H9 (cell line): ENCODE data around the gene CENPP. TPM values are rescaled to one million over a fixed set of nuclear protein-coding genes. Genes with fewer than 3 reads are reported as not detected.

Experiments
- DNase-seq: peaks from one replicate; pipeline ENCODE4 v3.0.0-alpha.2; 2017
- H2AFZ ChIP-seq: one replicate; pipeline ENCODE4 v1.6.1; 2013; ENCODE audit warnings: mild to moderate bottlenecking, low read length, control low read depth, moderate library complexity
- H2AK5ac ChIP-seq: 2 replicates; pipeline ENCODE4 v1.6.1; 2013; ENCODE audit warnings: low read length, control low read depth, mixed read lengths; ENCODE audit not compliant: insufficient read length
- H2BK120ac ChIP-seq: one replicate; pipeline ENCODE4 v1.6.1; 2013; ENCODE audit warnings: low read depth, mild to moderate bottlenecking, low read length, control low read depth, inconsistent platforms; ENCODE audit not compliant: poor library complexity, severe bottlenecking
- H2BK12ac ChIP-seq: 2 replicates; pipeline ENCODE4 v1.6.1; 2013; ENCODE audit warnings: low read length, control low read depth, mixed read lengths, low read depth; ENCODE audit not compliant: insufficient read length
- H2BK15ac ChIP-seq: 2 replicates; pipeline ENCODE4 v1.6.1; 2013; ENCODE audit warnings: low read depth, low read length, control low read depth
- H2BK20ac ChIP-seq: one replicate; pipeline ENCODE4 v1.6.1; 2013; ENCODE audit warnings: low read depth, mild to moderate bottlenecking, low read length, control low read depth, inconsistent platforms; ENCODE audit not compliant: poor library complexity, severe bottlenecking
- H2BK5ac ChIP-seq: 2 replicates; pipeline ENCODE4 v1.6.1; 2013; ENCODE audit warnings: low read length, control low read depth, mixed read lengths; ENCODE audit not compliant: insufficient read length
- H3K14ac ChIP-seq: 2 replicates; pipeline ENCODE4 v1.6.1; 2013; ENCODE audit warnings: low read length, control low read depth; ENCODE audit not compliant: insufficient read depth
- H3K18ac ChIP-seq: 2 replicates; pipeline ENCODE4 v1.6.1; 2013; ENCODE audit warnings: low read depth, mild to moderate bottlenecking, mixed read lengths, low read length, control low read depth; ENCODE audit not compliant: insufficient read length
- H3K23ac ChIP-seq: 2 replicates; pipeline ENCODE4 v1.6.1; 2013; ENCODE audit warnings: low read length, control low read depth, mixed read lengths, low read depth; ENCODE audit not compliant: insufficient read length
- H3K23me2 ChIP-seq: 2 replicates; pipeline ENCODE4 v1.6.1; 2013; ENCODE audit warnings: low read depth, mild to moderate bottlenecking, mixed read lengths, low read length, control low read depth; ENCODE audit not compliant: insufficient read length, poor library complexity, severe bottlenecking
- H3K27ac ChIP-seq: 2 replicates; pipeline ENCODE4 v1.5.1; 2013; ENCODE audit warnings: low read length, control low read depth, mixed read lengths, low read depth; ENCODE audit not compliant: insufficient read length
- H3K27me3 ChIP-seq: 2 replicates; pipeline ENCODE4 v1.6.1; 2013; ENCODE audit warnings: low read length, control low read depth, inconsistent platforms; ENCODE audit not compliant: insufficient read depth
- H3K4ac ChIP-seq: 2 replicates; pipeline ENCODE4 v1.6.1; 2013; ENCODE audit warnings: low read depth, mild to moderate bottlenecking, control low read depth, inconsistent platforms, low read length, moderate library complexity
- H3K4me1 ChIP-seq: 2 replicates; pipeline ENCODE4 v1.6.1; 2013; ENCODE audit warnings: low read length, control low read depth, inconsistent platforms; ENCODE audit not compliant: insufficient read depth
- H3K4me2 ChIP-seq: 2 replicates; pipeline ENCODE4 v1.6.1; 2013; ENCODE audit warnings: low read length, control low read depth, mixed read lengths; ENCODE audit not compliant: insufficient read length, insufficient read depth
- H3K56ac ChIP-seq: 2 replicates; pipeline ENCODE4 v1.6.1; 2013; ENCODE audit warnings: low read depth, mild to moderate bottlenecking, mixed read lengths, low read length, control low read depth; ENCODE audit not compliant: insufficient read length
- H3K79me1 ChIP-seq: 2 replicates; pipeline ENCODE4 v1.6.1; 2013; ENCODE audit warnings: low read depth, mild to moderate bottlenecking, moderate library complexity, low read length, control low read depth, inconsistent platforms; ENCODE audit not compliant: insufficient read depth, poor library complexity, severe bottlenecking
- H3K79me2 ChIP-seq: 2 replicates; pipeline ENCODE4 v1.6.1; 2013; ENCODE audit warnings: low read length, control low read depth, inconsistent platforms; ENCODE audit not compliant: insufficient read depth
- H3K9ac ChIP-seq: 2 replicates; pipeline ENCODE4 v1.6.1; 2013; ENCODE audit warnings: low read length, control low read depth, mixed read lengths; ENCODE audit not compliant: insufficient read length; ENCODE audit errors: extremely low read depth
- H3K9me3 ChIP-seq: one replicate; pipeline ENCODE4 v1.6.1; 2013; ENCODE audit warnings: low read depth, low read length, inconsistent platforms; ENCODE audit not compliant: control insufficient read depth
- H3T11ph ChIP-seq: one replicate; pipeline ENCODE4 v1.6.1; 2013; ENCODE audit warnings: mild to moderate bottlenecking, low read length, control low read depth, inconsistent platforms
- H4K20me1 ChIP-seq: one replicate; pipeline ENCODE4 v1.6.1; 2013; ENCODE audit not compliant: control insufficient read depth, insufficient read length, insufficient read depth
- H4K5ac ChIP-seq: 2 replicates; pipeline ENCODE4 v1.6.1; 2013; ENCODE audit warnings: low read depth, mild to moderate bottlenecking, mixed read lengths, low read length, control low read depth; ENCODE audit not compliant: insufficient read length
- H4K8ac ChIP-seq: replicated peaks from 2 replicates; pipeline ENCODE4 v1.6.1; 2013; ENCODE audit warnings: low read length, control low read depth, mixed read lengths, low read depth; ENCODE audit not compliant: insufficient read length
- H4K91ac ChIP-seq: 2 replicates; pipeline ENCODE4 v1.6.1; 2013; ENCODE audit warnings: low read depth, mild to moderate bottlenecking, moderate library complexity, mixed read lengths, low read length, control low read depth; ENCODE audit not compliant: insufficient read length
- H3K27ac Mint-ChIP-seq, 3 experiments: 2 replicates in 2 of 3; 3 replicates in 1 of 3; pipeline ENCODE4 v1.8.0; 2020 to 2021; ENCODE audit warnings: mixed read lengths in 3 of 3, mild to moderate bottlenecking in 1 of 3, moderate library complexity in 1 of 3
- H3K27me3 Mint-ChIP-seq: 2 replicates; pipeline ENCODE4 v1.8.0; 2021; ENCODE audit warnings: low read depth, mild to moderate bottlenecking, moderate library complexity, mixed read lengths
- H3K36me3 Mint-ChIP-seq, 3 experiments: 2 replicates in 2 of 3; 3 replicates in 1 of 3; pipeline ENCODE4 v1.8.0; 2020 to 2021; ENCODE audit warnings: low read depth in 3 of 3, mixed read lengths in 3 of 3; ENCODE audit not compliant: insufficient read depth in 1 of 3
- H3K4me1 Mint-ChIP-seq, 2 experiments: 2 replicates each; pipeline ENCODE4 v1.8.0; 2020; ENCODE audit warnings: mixed read lengths in 2 of 2
- H3K4me3 Mint-ChIP-seq, 2 experiments: 2 replicates in 1 of 2; 3 replicates in 1 of 2; pipeline ENCODE4 v1.8.0; 2020 to 2021; ENCODE audit warnings: mild to moderate bottlenecking in 2 of 2, mixed read lengths in 2 of 2, moderate library complexity in 1 of 2
- H3K9me3 Mint-ChIP-seq, 2 experiments: 2 replicates in 1 of 2; 3 replicates in 1 of 2; pipeline ENCODE4 v1.8.0; 2020; ENCODE audit warnings: mild to moderate bottlenecking in 2 of 2, mixed read lengths in 2 of 2, moderate library complexity in 1 of 2
- WGBS: extraction: QIAGEN DNeasy Blood & Tissue Kit; methylation state at CpG from one replicate; pipeline ENCODE4 v1.1.7; 2013; ENCODE audit warnings: missing lambda C conversion rate, low lambda C conversion rate, mixed read lengths; ENCODE audit not compliant: insufficient read length; ENCODE audit errors: extremely low coverage; 5-methylcytosine and 5-hydroxymethylcytosine counted together
- total RNA-seq: library from RNA; stranded (reverse); gene quantifications from 2 replicates; pipeline ENCODE4 v1.2.1, GENCODE V29; 2021
- TF ChIP-seq, protein P1 (sequence below): fragments of 200-600 bp; sonication (generic); conservative IDR thresholded peaks from 3 replicates; pipeline ENCODE4 v1.8.0; 2021; ENCODE audit warnings: antibody characterized with exemption, mild to moderate bottlenecking

The CENPP gene
- total RNA-seq, 1 experiment from 2014 or later, result 9.1 TPM

DNA sequence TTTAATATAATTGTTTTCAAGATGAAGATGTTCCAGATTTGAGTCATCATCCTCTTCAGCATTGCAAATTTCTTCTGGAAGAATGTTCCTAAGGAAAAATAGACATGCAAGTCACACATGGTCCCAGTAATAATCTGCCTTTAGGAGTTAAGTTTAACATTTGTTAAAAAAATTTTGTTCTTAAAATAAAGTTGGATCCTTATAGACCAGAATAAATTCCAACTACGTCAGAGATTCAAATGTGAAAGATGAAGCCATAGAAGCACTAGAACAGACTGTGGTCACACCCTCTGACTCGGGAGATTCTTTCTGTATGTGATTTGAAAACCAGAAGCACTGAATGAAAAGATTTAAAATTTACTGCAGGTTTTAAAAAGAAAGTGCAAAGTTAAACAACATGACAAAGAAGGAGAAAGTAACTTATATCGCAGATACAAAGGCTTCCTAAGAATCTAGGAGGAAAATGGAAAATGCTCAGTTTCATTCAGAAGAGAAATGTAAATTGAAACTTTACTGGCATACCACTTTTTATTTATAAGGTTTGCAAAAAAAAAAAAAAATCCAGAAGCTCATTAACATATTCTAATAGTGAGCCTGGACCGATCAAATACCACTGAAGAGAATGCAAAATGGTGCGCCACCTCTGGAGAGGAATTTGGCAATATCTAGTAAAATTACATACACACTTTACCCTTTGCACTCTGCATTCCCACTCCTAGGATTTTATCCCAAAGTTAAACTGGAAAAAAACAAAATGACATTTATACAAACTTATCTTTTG, 170.8 kb downstream of the CENPP start:
- H3K9me3 ChIP-seq, result no peaks in the 10 kb centered on the region
- no peak overlapping the region for H2AFZ ChIP-seq
- H3K4me2 ChIP-seq, result no peak overlapping the region
- no peak overlapping the region for H2BK15ac ChIP-seq
- no peak overlapping the region for H4K5ac ChIP-seq
- Mint-ChIP-seq H3K36me3 (no peaks in the 10 kb centered on the region; a peak in 1 of 7 replicates), H3K4me3 (no peak overlapping the region), H3K4me1 (peaks cover 5 to 9% of the 10 kb centered on the region in 2 experiments), H3K27ac (no peak overlapping the region), H3K27me3 (no peaks in the 10 kb centered on the region), H3K9me3 (no peaks in the 10 kb centered on the region)
- no peak for DNase-seq
- no peak overlapping the region for H3K4ac ChIP-seq
- no peak overlapping the region for H2BK5ac ChIP-seq
- H2BK12ac ChIP-seq, result no peak overlapping the region
- H3K27me3 ChIP-seq, result no peaks in the 10 kb centered on the region
- no peak overlapping the region for H3K9ac ChIP-seq
- no peaks in the 10 kb centered on the region for H3K79me2 ChIP-seq
- no peaks in the 10 kb centered on the region for H3K23me2 ChIP-seq
- H2BK120ac ChIP-seq, result no peak overlapping the region
- H3K79me1 ChIP-seq, result no peaks in the 10 kb centered on the region
- no peak overlapping the region for H4K91ac ChIP-seq
- H3K14ac ChIP-seq, result no peak overlapping the region
- H3K18ac ChIP-seq, result no peak overlapping the region
- no peak overlapping the region for H2BK20ac ChIP-seq
- H3K23ac ChIP-seq, result no peak overlapping the region
- no peaks in the 10 kb centered on the region for H4K20me1 ChIP-seq
- H3K56ac ChIP-seq, result no peak overlapping the region
- no peak overlapping the region for H3T11ph ChIP-seq
- no CpG with 5 or more reads among the region's 5 CpGs for WGBS
- no peak overlapping the region for H3K27ac ChIP-seq
- TF ChIP-seq, protein P1, sequence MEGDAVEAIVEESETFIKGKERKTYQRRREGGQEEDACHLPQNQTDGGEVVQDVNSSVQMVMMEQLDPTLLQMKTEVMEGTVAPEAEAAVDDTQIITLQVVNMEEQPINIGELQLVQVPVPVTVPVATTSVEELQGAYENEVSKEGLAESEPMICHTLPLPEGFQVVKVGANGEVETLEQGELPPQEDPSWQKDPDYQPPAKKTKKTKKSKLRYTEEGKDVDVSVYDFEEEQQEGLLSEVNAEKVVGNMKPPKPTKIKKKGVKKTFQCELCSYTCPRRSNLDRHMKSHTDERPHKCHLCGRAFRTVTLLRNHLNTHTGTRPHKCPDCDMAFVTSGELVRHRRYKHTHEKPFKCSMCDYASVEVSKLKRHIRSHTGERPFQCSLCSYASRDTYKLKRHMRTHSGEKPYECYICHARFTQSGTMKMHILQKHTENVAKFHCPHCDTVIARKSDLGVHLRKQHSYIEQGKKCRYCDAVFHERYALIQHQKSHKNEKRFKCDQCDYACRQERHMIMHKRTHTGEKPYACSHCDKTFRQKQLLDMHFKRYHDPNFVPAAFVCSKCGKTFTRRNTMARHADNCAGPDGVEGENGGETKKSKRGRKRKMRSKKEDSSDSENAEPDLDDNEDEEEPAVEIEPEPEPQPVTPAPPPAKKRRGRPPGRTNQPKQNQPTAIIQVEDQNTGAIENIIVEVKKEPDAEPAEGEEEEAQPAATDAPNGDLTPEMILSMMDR, result no peak
- no peaks in the 10 kb centered on the region for H3K4me1 ChIP-seq
- H4K8ac ChIP-seq, result no peak overlapping the region
- no peak overlapping the region for H2AK5ac ChIP-seq
